GM12891 (cell line): ENCODE data around the gene DPP7.

ENCODE experiments used
- DNase-seq: peaks from one replicate; pipeline ENCODE4 v3.0.0; 2011; ENCODE audit warnings: low spot score; ENCODE audit not compliant: insufficient read length
- FAIRE-seq: peaks from 2 replicates; lab custom pipeline; 2011; peaks lifted over from hg19 to GRCh38; lab: Jason Lieb, UNC
- PAX5 ChIP-seq: IDR thresholded peaks from 2 replicates; pipeline ENCODE4 v1.6.1; 2011; ENCODE audit warnings: low read length, moderate library complexity, mild to moderate bottlenecking; ENCODE audit not compliant: insufficient read depth, severe bottlenecking
- POLR2A ChIP-seq: IDR thresholded peaks from 2 replicates; pipeline ENCODE4 v1.6.1; 2011; ENCODE audit warnings: low read depth, low read length, control low read depth
- POLR2AphosphoS5 ChIP-seq: IDR thresholded peaks from 2 replicates; pipeline ENCODE4 v1.6.1; 2011; ENCODE audit warnings: low read depth, low read length, control low read depth
- POU2F2 ChIP-seq: IDR thresholded peaks from 2 replicates; pipeline ENCODE4 v1.6.1; 2011; ENCODE audit warnings: low read depth, mild to moderate bottlenecking, control low read depth, low read length, moderate library complexity
- SPI1 ChIP-seq: IDR thresholded peaks from 2 replicates; pipeline ENCODE4 v1.6.1; 2011; ENCODE audit warnings: low read depth, low read length, control low read depth
- TAF1 ChIP-seq: IDR thresholded peaks from 2 replicates; pipeline ENCODE4 v1.6.1; 2011; ENCODE audit warnings: low read depth, low read length, control low read depth

The DPP7 gene

GRCh38 chr9:137105814-137106661 lies 8.5 kb downstream of the DPP7 start:
- DNase-seq, result no peak
- no peak for FAIRE-seq
- no peak for TF ChIP-seq POLR2AphosphoS5

DNA sequence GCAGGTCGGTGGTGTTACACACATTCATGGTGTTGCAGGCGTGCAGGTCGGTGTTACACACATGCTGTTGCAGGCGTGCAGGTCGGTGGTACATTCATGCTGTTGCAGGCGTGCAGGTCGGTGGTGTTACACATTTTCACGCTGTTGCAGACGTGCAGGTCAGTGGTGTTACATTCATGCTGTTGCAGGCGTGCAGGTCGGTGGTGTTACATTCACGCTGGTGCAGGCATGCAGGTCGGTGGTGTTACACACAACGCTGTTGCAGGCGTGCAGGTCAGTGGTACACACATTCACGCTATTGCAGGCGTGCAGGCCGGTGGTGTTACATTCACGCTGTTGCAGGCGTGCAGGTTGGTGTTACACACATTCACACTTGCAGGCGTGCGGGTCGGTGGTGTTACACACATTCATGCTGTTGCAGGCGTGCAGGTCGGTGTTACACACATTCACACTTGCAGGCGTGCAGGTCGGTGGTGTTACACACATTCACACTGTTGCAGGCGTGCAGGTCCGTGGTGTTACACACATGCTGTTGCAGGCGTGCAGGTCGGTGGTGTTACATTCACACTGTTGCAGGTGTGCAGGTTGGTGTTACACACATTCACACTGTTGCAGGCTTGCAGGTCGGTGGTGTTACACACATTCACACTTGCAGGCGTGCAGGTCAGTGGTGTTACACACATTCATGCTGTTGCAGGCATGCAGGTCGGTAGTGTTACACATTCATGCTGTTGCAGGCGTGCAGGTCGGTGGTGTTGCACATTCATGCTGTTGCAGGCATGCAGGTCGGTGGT lies 11.1 kb downstream of the DPP7 start:
- FAIRE-seq, result peak; percentile 23

GRCh38 chr9:137099231-137099630 lies 15.3 kb downstream of the DPP7 start:
- FAIRE-seq, result no peak
- TF ChIP-seq POU2F2 (no peak), POLR2AphosphoS5 (no peak), TAF1 (no peak), SPI1 (no peak), PAX5 (no peak), POLR2A (no peak)
- no peak for DNase-seq

More for the DNA sequence above, 11.1 kb downstream of the DPP7 start:
- no peak for TF ChIP-seq PAX5
- no peak for TF ChIP-seq POLR2A
- DNase-seq, result no peak

- TF ChIP-seq TAF1 (no peak), POLR2AphosphoS5 (no peak), PAX5 (no peak), POU2F2 (no peak), SPI1 (no peak), POLR2A (no peak)
- no peak for FAIRE-seq
- no peak for DNase-seq
Measured at GRCh38 chr9:137097761-137098462, 16.6 kb downstream of the DPP7 start.

GRCh38 chr9:137096785-137097546 lies 17.6 kb downstream of the DPP7 start:
- FAIRE-seq (no peak), DNase-seq (no peak)
- TF ChIP-seq PAX5, result no peak
- TF ChIP-seq POLR2A, result no peak
- TF ChIP-seq SPI1, result no peak
- TF ChIP-seq POU2F2, result no peak
- TF ChIP-seq POLR2AphosphoS5, result no peak

DNA sequence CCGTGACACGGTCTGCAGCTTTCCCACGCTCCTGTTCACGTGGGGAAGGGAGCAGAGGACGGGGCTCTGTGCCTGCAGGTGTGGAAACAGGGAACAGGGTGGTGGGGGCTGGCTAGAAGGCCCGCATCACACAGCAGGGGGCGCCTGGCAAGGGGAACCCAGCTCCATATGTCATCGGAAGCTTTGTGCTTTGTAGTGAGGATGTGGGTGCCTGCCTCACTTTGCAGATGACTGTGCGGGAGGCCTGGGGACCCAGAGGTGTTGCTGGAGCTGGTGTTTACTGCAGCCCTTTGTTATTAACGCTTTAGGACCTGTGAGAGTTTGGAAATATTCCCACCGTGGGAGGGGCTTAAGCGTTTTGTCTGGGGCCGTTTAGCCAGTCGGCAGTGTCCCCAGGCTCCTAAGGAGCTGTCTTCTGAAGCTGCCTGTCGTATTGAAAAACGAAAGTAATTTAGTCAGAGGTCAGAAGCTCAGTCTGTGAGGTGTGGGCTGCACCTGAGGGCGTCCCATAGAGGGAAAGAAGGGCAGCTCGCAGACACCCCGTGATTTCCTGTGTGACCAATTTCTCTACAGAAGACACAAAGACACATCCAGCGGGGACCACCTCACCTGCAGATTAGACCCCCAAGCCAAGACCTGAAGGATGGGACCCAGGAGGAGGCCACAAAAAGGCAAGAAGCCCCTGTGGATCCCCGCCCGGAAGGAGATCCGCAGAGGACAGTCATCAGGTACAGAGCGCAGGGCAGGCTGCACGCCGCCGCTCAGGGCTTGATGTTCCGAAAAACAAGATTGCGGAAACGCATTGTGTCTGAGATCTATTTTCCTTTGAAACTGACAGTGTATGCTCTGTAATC lies 18.6 kb downstream of the DPP7 start:
- peak; percentile 87 for FAIRE-seq
- peak; percentile 65 for DNase-seq
- TF ChIP-seq POLR2A, result no peak
- no peak for TF ChIP-seq PAX5
- TF ChIP-seq POLR2AphosphoS5, result no peak
- TF ChIP-seq SPI1, result peak; percentile 68
- no peak for TF ChIP-seq TAF1
- 0 out of 2 replicates have a peak, but pooled peaks have one; percentile 21 for TF ChIP-seq POU2F2

DNA sequence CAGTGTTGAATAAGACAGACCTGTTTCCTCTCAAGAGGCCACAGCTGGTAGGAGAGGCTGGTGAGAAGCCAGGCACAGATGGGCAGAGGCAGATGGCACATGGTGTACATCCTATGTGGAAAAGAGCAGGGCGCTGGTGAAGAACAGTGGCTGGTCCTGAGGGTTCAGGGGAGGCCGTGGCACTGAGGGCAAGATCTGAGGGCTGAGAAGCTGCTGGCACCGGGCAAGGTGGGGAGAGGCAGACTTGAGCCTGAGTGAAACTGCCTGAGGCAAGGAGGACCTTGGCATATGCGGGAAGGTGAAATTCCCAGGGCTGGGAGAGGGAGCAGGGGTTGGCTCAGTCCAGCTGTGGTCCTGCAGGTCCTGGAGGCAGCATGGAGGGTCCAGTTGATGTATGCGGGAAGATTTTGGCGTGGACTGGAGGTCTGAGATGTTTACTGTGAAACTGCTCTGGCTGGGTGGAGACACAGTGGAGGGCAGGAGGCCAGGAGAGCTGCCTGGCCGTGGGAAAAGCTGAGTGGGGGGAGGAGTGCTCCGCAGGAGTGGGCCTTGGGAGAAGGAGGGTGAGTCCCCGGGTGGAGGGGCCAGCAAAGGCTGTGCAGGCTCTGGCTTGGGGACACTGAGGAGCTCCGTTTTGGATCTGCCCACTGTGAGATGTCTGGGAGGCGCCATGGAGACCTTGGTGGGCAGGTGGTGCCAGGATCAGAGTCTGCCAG lies 25.1 kb downstream of the DPP7 start:
- FAIRE-seq (no peak), DNase-seq (no peak)
- TF ChIP-seq SPI1 (no peak), POLR2A (no peak), PAX5 (no peak), POLR2AphosphoS5 (no peak), POU2F2 (no peak), TAF1 (no peak)

GRCh38 chr9:137088121-137088520 lies 26.4 kb downstream of the DPP7 start:
- FAIRE-seq (peak; percentile 51), DNase-seq (no peak)
- TF ChIP-seq POLR2AphosphoS5 (no peak), POU2F2 (no peak), SPI1 (no peak)

GRCh38 chr9:137087409-137087925 lies 27.1 kb downstream of the DPP7 start:
- FAIRE-seq, result no peak
- TF ChIP-seq POLR2AphosphoS5 (no peak), POU2F2 (no peak), PAX5 (no peak), POLR2A (no peak), TAF1 (no peak), SPI1 (no peak)
- DNase-seq, result no peak
